Measurements from ENCODE around the gene TPD52L2.

DNA sequence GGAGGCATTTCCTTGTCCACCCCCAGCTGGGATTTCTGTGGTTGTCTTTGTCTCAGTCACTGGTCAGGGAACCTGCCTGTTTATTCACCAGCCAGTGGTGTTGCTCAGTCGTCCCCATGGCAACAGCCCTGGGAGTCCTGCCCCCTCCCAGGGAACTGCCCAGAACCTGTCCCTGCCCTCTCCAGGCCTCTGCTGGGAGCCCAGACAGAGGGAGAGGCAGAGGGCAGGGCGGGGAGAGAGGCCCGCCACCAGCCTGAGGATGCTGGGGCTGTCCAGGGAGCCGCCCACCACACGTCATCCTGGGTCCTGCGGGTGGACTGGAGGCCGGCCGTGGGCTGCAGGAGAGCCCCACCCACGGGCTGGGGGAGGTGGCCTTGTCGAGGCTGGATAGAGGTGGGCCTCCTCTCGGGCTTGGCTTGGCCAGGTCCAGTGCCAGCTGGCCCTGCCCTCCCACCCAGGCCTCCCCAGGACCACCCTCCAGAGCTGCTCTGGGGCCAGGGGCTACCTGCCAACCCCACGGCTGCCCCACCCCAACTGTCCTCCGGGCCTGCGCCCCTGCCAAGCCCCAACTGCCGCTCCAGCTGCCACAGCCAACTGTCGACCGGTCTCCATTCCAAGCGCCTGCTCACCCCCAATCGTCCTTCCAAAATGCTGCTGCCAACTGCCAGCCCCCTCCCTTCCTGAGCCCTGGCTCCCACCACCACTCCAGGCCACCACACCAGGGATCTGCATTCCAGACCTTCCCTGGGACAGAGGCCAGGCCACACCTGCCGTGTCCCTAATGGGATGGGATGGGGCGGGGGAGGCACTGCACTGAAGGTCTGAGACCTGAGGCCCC lies 29.8 kb upstream of the TPD52L2 start:
- TF ChIP-seq POLR2A (IDR thresholded peaks at IDR 0.05), result no peak
- TF ChIP-seq, protein P1, sequence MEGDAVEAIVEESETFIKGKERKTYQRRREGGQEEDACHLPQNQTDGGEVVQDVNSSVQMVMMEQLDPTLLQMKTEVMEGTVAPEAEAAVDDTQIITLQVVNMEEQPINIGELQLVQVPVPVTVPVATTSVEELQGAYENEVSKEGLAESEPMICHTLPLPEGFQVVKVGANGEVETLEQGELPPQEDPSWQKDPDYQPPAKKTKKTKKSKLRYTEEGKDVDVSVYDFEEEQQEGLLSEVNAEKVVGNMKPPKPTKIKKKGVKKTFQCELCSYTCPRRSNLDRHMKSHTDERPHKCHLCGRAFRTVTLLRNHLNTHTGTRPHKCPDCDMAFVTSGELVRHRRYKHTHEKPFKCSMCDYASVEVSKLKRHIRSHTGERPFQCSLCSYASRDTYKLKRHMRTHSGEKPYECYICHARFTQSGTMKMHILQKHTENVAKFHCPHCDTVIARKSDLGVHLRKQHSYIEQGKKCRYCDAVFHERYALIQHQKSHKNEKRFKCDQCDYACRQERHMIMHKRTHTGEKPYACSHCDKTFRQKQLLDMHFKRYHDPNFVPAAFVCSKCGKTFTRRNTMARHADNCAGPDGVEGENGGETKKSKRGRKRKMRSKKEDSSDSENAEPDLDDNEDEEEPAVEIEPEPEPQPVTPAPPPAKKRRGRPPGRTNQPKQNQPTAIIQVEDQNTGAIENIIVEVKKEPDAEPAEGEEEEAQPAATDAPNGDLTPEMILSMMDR (IDR thresholded peaks at IDR 0.05), result no peak
